HepG2 (cell line): ENCODE results near the gene SEPTIN10. TPM values are rescaled to one million over a fixed set of nuclear protein-coding genes. Genes with fewer than 3 reads are reported as not detected.
"Not testable (repeated sequence)": the region's sequence is repeated elsewhere in the genome, so short reads cannot be mapped to it uniquely, and the experiment has no call there.

Experiments
- ATAC-seq: fragments of 200-7000 bp; cut with Tn5 transposase; 3 replicates; pipeline ENCODE4 v1.9.1; 2020; ENCODE audit warnings: mild to moderate bottlenecking, moderate library complexity
- BruUV-seq: library from RNA; stranded (reverse); fragments of 400-500 nt; replicated peaks from 2 replicates; lab custom pipeline; 2021; lab: Mats Ljungman, UMichigan
- CTCF ChIA-PET: fragments of 300-600 bp; formaldehyde crosslinking; extraction: SDS; loops from one replicate; lab custom pipeline; 2021; ENCODE audit warnings: low total read pairs, inconsistent platforms, low intra/inter-chr PET ratio; lab: Yijun Ruan, JAX
- POLR2A ChIA-PET: fragments of 350-600 bp; sonication (Branson Sonifier 250); formaldehyde crosslinking; loops from one replicate; lab custom pipeline; 2020; ENCODE audit warnings: antibody characterized with exemption, inconsistent platforms; lab: Yijun Ruan, JAX
- DNase-seq: peaks from one replicate; pipeline ENCODE4 v3.0.0-alpha.2; 2015; ENCODE audit warnings: low spot score
- FAIRE-seq: peaks from 3 replicates; lab custom pipeline; 2011; peaks lifted over from hg19 to GRCh38; lab: Jason Lieb, UNC
- H2AFZ ChIP-seq: one replicate; pipeline ENCODE4 v1.6.1; 2011; ENCODE audit warnings: low read length, inconsistent platforms
- H3K27ac ChIP-seq: fragments of 300-600 bp; 3 replicates; pipeline ENCODE4 v1.8.0; 2011; ENCODE audit warnings: mixed run types, mild to moderate bottlenecking, mixed read lengths, low read length, inconsistent platforms; ENCODE audit not compliant: insufficient read depth; ENCODE audit errors: extremely low read length
- H3K27me3 ChIP-seq, 2 experiments: fragments of 200-600 bp in 1 of 2; 2 replicates in 1 of 2; 3 replicates in 1 of 2; pipeline versions ENCODE4 v1.6.0 to v1.8.0; 2011; ENCODE audit warnings: low read length in 2 of 2, mild to moderate bottlenecking in 2 of 2, moderate library complexity in 2 of 2, inconsistent platforms in 1 of 2; ENCODE audit not compliant: insufficient read depth in 2 of 2, control insufficient read depth in 1 of 2
- H3K36me3 ChIP-seq, 2 experiments: fragments of 200-600 bp in 1 of 2; replicated peaks in 1 of 2; 2 replicates in 1 of 2; 3 replicates in 1 of 2; pipeline versions ENCODE4 v1.5.1 to v1.8.0; 2011; ENCODE audit warnings: low read length in 2 of 2, inconsistent platforms in 1 of 2; ENCODE audit not compliant: insufficient read depth in 2 of 2, control insufficient read depth in 1 of 2
- H3K4me1 ChIP-seq: 2 replicates; pipeline ENCODE4 v1.5.1; 2012; ENCODE audit warnings: low read length, inconsistent platforms; ENCODE audit not compliant: insufficient read depth
- H3K4me2 ChIP-seq: 2 replicates; pipeline ENCODE4 v1.6.0; 2011; ENCODE audit warnings: low read depth, low read length, inconsistent platforms
- H3K4me3 ChIP-seq, 3 experiments: fragments of 200-600 bp in 1 of 3; sonication (generic), shearing (Covaris generic) in 1 of 3; replicated peaks in 1 of 3; 2 replicates each; pipeline ENCODE4 v1.5.1; 2011 to 2016; ENCODE audit warnings: low read length in 3 of 3, inconsistent platforms in 2 of 3, low read depth in 2 of 3, mild to moderate bottlenecking in 2 of 3, control low read depth in 1 of 3, mixed read lengths in 1 of 3; ENCODE audit not compliant: insufficient read depth in 1 of 3
- H3K79me2 ChIP-seq: one replicate; pipeline ENCODE4 v1.6.1; 2011; ENCODE audit warnings: low read length, inconsistent platforms; ENCODE audit not compliant: insufficient read depth
- H3K9ac ChIP-seq: 2 replicates; pipeline ENCODE4 v1.6.0; 2011; ENCODE audit warnings: mild to moderate bottlenecking, low read depth, low read length, inconsistent platforms; ENCODE audit not compliant: insufficient read depth
- H3K9me3 ChIP-seq: 2 replicates; pipeline ENCODE4 v1.5.1; 2012; ENCODE audit warnings: mild to moderate bottlenecking, low read length
- H4K20me1 ChIP-seq: 2 replicates; pipeline ENCODE4 v1.6.0; 2011; ENCODE audit warnings: inconsistent platforms, mild to moderate bottlenecking, low read length, moderate library complexity; ENCODE audit not compliant: insufficient read depth
- SYNCRIP ChIP-seq: fragments of 200-400 bp; formaldehyde crosslinking; IDR thresholded peaks from 2 replicates; pipeline ENCODE4 v1.6.1; 2018; ENCODE audit warnings: mild to moderate bottlenecking, low read depth, low read length; ENCODE audit not compliant: insufficient read depth
- ZNF224 ChIP-seq: sonication (generic); formaldehyde crosslinking; IDR thresholded peaks from 2 replicates; pipeline ENCODE4 v1.5.0; 2020; ENCODE audit warnings: mild to moderate bottlenecking, missing genetic modification reagents
- ZNF660 ChIP-seq: sonication (generic); formaldehyde crosslinking; IDR thresholded peaks from 2 replicates; pipeline ENCODE4 v1.5.1; 2020; ENCODE audit warnings: mild to moderate bottlenecking, low read depth, missing genetic modification reagents, borderline replicate concordance
- WGBS: methylation state at CpG from one replicate; pipeline ENCODE4 v1.1.6; 2017; ENCODE audit warnings: low lambda C conversion rate; 5-methylcytosine and 5-hydroxymethylcytosine counted together
- in situ Hi-C: cut with HindIII; loops from 2 replicates; pipeline ENCODE4 v1.10.0; 2017; ENCODE audit warnings: low pct_unique_long_range_greater_than_20kb; ENCODE audit not compliant: extremely low pct_ligation_motif_present
- intact Hi-C: fragments of 100-400 bp; cut with micrococcal nuclease; formaldehyde crosslinking; loops from one replicate; pipeline ENCODE4 v1.10.0; 2022; ENCODE audit not compliant: unreplicated experiment
- polyA plus RNA-seq, 8 experiments: library from polyadenylated mRNA; depleted of rRNA in 3 of 8; stranded (reverse) in 7 of 8; unstranded in 1 of 8; fragments of >200 nt; fragmentation: Illumina TruSeq in 4 of 8; extraction: Trizol in 4 of 8; gene quantifications; 2 replicates each; pipeline versions ENCODE4 v1.2.1 to v1.2.3, GENCODE V29; 2011 to 2016; ENCODE audit warnings: low read depth in 4 of 8, missing spikeins in 1 of 8, mixed read lengths in 1 of 8; ENCODE audit not compliant: insufficient read depth in 1 of 8
- total RNA-seq, 5 experiments: library from RNA; depleted of rRNA; stranded (reverse); fragments of >200 nt; fragmentation: Illumina TruSeq; extraction: Trizol; gene quantifications; 2 replicates each; pipeline ENCODE4 v1.2.3, GENCODE V29; 2016; ENCODE audit warnings: low read depth in 1 of 5
- TF ChIP-seq, protein P1 (sequence below), 2 experiments: sonication (generic) in 1 of 2; formaldehyde crosslinking in 1 of 2; IDR thresholded peaks; 2 replicates each; pipeline versions ENCODE4 v1.6.1 to v1.9.0; 2014 to 2022; ENCODE audit warnings: antibody characterized with exemption in 1 of 2, borderline replicate concordance in 1 of 2, inconsistent platforms in 1 of 2, low read depth in 1 of 2, missing genetic modification reagents in 1 of 2
- TF ChIP-seq, protein P2 (sequence below): IDR thresholded peaks from 2 replicates; pipeline ENCODE4 v1.6.1; 2016; ENCODE audit warnings: low read depth

Gene SEPTIN10
- total and polyA plus RNA-seq, 2 of the 13 experiments (the other 11 are each of a cell fraction or from before 2014, with no cell fraction given), result 45.8 to 67.5 TPM

DNA sequence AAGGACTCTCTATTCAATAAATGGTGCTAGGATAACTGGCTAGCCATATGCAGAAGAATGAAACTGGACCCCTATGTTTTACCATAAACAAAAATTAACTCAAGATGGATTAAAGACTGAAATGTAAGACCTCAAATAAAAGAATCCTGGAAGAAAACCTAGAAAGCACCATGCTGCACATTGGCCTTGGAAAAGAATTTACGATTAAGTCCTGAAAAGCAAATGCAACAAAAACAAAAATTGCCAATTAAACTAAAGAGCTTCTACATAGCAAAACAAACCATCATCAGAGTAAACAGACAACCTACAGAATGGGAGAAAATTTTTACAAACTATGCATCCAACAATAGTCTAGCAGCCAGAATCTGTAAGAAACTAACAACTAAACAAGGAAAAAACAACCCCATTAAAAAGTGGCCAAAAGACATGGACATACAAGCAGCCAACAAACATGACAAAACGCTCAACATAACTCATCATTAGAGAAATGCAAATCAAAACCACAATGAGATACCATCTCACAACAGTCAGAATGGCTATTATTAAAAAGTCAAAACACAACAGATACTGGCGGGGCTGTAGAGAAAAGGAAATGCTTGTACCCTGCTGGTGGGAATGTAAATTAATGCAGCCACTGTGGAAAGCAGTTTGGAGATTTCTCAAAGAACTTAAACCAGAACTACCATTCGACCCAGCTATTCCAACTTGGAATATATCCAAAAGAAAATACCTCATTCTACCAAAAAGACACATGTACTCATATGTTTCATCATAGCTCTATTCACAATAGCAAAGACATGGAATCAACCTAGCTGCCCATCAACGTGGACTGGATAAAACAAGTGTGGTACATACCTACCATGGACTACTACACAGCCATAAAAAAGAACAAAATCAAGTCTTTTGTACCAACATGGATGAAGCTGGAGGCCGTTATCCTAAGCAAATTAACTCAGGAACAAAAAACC is 30.6 kb downstream of the SEPTIN10 start (continued):
- TF ChIP-seq, protein P1, sequence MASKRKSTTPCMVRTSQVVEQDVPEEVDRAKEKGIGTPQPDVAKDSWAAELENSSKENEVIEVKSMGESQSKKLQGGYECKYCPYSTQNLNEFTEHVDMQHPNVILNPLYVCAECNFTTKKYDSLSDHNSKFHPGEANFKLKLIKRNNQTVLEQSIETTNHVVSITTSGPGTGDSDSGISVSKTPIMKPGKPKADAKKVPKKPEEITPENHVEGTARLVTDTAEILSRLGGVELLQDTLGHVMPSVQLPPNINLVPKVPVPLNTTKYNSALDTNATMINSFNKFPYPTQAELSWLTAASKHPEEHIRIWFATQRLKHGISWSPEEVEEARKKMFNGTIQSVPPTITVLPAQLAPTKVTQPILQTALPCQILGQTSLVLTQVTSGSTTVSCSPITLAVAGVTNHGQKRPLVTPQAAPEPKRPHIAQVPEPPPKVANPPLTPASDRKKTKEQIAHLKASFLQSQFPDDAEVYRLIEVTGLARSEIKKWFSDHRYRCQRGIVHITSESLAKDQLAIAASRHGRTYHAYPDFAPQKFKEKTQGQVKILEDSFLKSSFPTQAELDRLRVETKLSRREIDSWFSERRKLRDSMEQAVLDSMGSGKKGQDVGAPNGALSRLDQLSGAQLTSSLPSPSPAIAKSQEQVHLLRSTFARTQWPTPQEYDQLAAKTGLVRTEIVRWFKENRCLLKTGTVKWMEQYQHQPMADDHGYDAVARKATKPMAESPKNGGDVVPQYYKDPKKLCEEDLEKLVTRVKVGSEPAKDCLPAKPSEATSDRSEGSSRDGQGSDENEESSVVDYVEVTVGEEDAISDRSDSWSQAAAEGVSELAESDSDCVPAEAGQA (IDR thresholded peaks at IDR 0.05; ENCODE audit: low read depth), result no peak
- TF ChIP-seq, protein P1 (CRISPR knock-in tag; IDR thresholded peaks at IDR 0.05; ENCODE audit: borderline replicate concordance), result no peak
- TF ChIP-seq SYNCRIP (no peak), ZNF224 (CRISPR knock-in tag) (no peak), ZNF660 (CRISPR knock-in tag) (no peak)
- TF ChIP-seq, protein P2, sequence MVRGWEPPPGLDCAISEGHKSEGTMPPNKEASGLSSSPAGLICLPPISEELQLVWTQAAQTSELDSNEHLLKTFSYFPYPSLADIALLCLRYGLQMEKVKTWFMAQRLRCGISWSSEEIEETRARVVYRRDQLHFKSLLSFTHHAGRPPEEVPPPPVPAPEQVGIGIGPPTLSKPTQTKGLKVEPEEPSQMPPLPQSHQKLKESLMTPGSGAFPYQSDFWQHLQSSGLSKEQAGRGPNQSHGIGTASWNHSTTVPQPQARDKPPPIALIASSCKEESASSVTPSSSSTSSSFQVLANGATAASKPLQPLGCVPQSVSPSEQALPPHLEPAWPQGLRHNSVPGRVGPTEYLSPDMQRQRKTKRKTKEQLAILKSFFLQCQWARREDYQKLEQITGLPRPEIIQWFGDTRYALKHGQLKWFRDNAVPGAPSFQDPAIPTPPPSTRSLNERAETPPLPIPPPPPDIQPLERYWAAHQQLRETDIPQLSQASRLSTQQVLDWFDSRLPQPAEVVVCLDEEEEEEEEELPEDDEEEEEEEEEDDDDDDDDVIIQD (CRISPR knock-in tag), result no peak

DNA sequence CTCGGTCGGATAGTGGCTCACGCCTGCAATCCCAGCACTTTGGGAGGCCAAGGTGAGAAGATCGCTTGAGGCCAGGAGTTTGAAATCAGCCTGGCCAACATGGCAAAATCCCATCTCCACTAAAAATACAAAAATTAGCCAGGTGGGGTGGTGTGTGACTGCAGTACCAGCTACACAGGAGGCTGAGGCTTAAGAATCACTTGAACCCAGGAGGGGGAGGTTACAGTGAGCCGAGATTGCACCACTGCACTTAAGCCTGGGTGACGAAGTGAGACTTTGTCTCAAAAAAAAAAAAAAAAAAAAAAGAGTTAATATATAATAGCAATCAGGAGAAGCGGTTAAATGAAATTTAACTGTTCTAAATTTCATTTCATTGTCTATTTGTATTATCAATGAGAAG is 36.1 kb downstream of the SEPTIN10 start:
- H3K27me3 ChIP-seq, BruUV-seq, H3K4me3 ChIP-seq, H3K4me2 ChIP-seq, H3K9me3 ChIP-seq, in situ Hi-C loops, H3K27ac ChIP-seq, DNase-seq, H4K20me1 ChIP-seq, H3K79me2 ChIP-seq, intact Hi-C loops, H3K9ac ChIP-seq, POLR2A ChIA-PET, CTCF ChIA-PET, H2AFZ ChIP-seq, FAIRE-seq, ATAC-seq, H3K4me1 ChIP-seq: not testable (repeated sequence)
- peaks cover 10 to 41% of the 10 kb centered on the region in 2 experiments for H3K36me3 ChIP-seq
- 98% methylated on average over 7 of the region's 7 CpGs for WGBS
